Vagina (tissue), 2 donors: Measurements from ENCODE around the gene SERPINH1. TPM values are rescaled to one million over a fixed set of nuclear protein-coding genes. Genes with fewer than 3 reads are reported as not detected.
A peak's percentile ranks its signal among the peaks of the same experiment; 100 is the strongest.

Experiments
- DNase-seq, 2 donors: peaks; one replicate each; pipeline ENCODE4 v3.0.0-alpha.2; 2017; ENCODE audit errors: extremely low spot score in 2 of 2
- H3K27ac ChIP-seq: fragments of 200-600 bp; sonication (generic); one replicate; pipeline ENCODE4 v1.5.1; 2019
- H3K27me3 ChIP-seq: fragments of 200-600 bp; sonication (generic); one replicate; pipeline ENCODE4 v1.5.1; 2019
- H3K36me3 ChIP-seq, 2 donors: fragments of 200-600 bp; sonication (generic); one replicate each; pipeline ENCODE4 v1.5.1; 2017 to 2019
- H3K4me1 ChIP-seq: fragments of 200-600 bp; sonication (generic); one replicate; pipeline ENCODE4 v1.5.1; 2019
- H3K4me3 ChIP-seq, 2 donors: fragments of 200-600 bp; sonication (generic); 1 replicate in 1 of 2; 2 replicates in 1 of 2; pipeline ENCODE4 v1.5.1; 2016 to 2019
- H3K9me3 ChIP-seq: fragments of 200-600 bp; sonication (generic); one replicate; pipeline ENCODE4 v1.5.1; 2019
- POLR2A ChIP-seq, 2 donors: fragments of 450-650 bp; IDR thresholded peaks; one replicate each; pipeline ENCODE4 v1.6.1; 2017; ENCODE audit warnings: antibody characterized with exemption in 2 of 2, mild to moderate bottlenecking in 2 of 2, moderate library complexity in 2 of 2
- POLR2AphosphoS5 ChIP-seq, 2 donors: sonication (generic); formaldehyde crosslinking; IDR thresholded peaks; one replicate each; pipeline ENCODE4 v1.9.0; 2017; ENCODE audit warnings: antibody characterized with exemption in 2 of 2, mild to moderate bottlenecking in 2 of 2, low read depth in 1 of 2; ENCODE audit not compliant: insufficient read depth in 1 of 2
- intact Hi-C: fragments of 100-400 bp; cut with DNase I; formaldehyde crosslinking; loops from one replicate; pipeline ENCODE4 v1.15.1; 2023
- total RNA-seq: library from RNA; depleted of rRNA; stranded (reverse); fragments of >200 nt; gene quantifications from one replicate; pipeline ENCODE4 v1.2.3, GENCODE V29; 2016
- TF ChIP-seq, protein P1 (sequence below), 3 experiments: fragments of 450-650 bp in 2 of 3; fragments of 200-600 bp in 1 of 3; sonication (generic) in 1 of 3; IDR thresholded peaks; one replicate each; pipeline ENCODE4 v1.5.1; 2017 to 2019; ENCODE audit warnings: antibody characterized with exemption in 3 of 3, mild to moderate bottlenecking in 2 of 3, moderate library complexity in 2 of 3

Gene SERPINH1
- total RNA-seq, 1 donor from 2014 or later: 257 TPM

DNA sequence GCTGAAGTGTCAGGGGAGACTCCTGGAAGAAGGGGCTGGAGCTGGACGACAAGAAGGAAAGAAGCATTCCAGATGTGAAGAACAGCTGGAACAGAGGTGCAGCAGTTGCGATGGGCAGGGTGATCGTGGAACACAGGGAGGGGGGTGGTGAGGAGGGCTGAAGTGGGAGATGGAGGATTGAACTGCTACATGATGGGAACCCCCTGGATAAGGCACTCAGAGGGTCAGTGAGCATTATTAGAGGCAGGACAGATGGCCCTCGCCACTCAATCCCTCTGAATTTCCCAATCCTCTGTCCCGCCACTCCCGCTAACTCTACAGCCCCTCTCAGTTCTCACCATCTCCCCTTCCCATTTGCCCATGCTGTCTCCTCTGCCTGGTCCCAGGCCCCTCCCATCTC lies 14.0 kb downstream of the SERPINH1 start:
- Histone ChIP-seq H3K4me3 (no peak overlapping the region), H3K9me3 (no peaks in the 10 kb centered on the region), H3K27ac (peak overlapping the region; percentile 59), H3K36me3 (peaks cover 0 to 23% of the 10 kb centered on the region in 2 donors), H3K4me1 (peaks cover 22% of the 10 kb centered on the region), H3K27me3 (no peaks in the 10 kb centered on the region)
- TF ChIP-seq POLR2A (IDR thresholded peaks at IDR 0.05) (no peak), POLR2AphosphoS5 (IDR thresholded peaks at IDR 0.05; ENCODE audit: insufficient read depth in 1 of 2, low read depth in 1 of 2) (no peak)
- TF ChIP-seq, protein P1, sequence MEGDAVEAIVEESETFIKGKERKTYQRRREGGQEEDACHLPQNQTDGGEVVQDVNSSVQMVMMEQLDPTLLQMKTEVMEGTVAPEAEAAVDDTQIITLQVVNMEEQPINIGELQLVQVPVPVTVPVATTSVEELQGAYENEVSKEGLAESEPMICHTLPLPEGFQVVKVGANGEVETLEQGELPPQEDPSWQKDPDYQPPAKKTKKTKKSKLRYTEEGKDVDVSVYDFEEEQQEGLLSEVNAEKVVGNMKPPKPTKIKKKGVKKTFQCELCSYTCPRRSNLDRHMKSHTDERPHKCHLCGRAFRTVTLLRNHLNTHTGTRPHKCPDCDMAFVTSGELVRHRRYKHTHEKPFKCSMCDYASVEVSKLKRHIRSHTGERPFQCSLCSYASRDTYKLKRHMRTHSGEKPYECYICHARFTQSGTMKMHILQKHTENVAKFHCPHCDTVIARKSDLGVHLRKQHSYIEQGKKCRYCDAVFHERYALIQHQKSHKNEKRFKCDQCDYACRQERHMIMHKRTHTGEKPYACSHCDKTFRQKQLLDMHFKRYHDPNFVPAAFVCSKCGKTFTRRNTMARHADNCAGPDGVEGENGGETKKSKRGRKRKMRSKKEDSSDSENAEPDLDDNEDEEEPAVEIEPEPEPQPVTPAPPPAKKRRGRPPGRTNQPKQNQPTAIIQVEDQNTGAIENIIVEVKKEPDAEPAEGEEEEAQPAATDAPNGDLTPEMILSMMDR (IDR thresholded peaks at IDR 0.05): no peak
- DNase-seq: no peak
- intact Hi-C loops: no loop called here

DNA sequence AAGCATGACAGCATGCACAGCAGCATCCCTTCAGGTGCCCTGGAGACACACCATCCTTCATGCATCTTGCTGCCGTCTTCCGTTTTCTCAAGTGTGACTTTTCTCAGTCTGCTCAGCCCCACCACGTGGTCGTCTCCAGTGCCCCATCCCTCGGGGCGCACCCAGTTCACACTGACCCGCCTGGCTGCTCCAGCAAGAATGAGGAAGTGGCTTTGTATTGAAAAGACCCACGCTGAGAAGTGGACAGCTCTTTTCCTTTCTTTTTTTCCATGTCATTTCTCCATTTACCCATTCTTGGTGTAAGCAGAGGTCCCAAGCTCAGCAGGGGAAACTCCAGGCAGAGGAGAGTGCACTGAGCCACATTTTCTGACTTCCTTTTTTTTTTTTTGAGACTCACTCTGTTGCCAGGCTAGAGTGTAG lies 14.5 kb downstream of the SERPINH1 start:
- Histone ChIP-seq H3K4me1 (peaks cover 22% of the 10 kb centered on the region), H3K27me3 (no peaks in the 10 kb centered on the region), H3K9me3 (no peaks in the 10 kb centered on the region), H3K36me3 (peaks cover 0 to 19% of the 10 kb centered on the region in 2 donors), H3K4me3 (no peak overlapping the region), H3K27ac (peak overlapping the region; percentile 59)
- DNase-seq: no peak
- intact Hi-C loops: no loop called here
- TF ChIP-seq, protein P1 (IDR thresholded peaks at IDR 0.05): no peak
- peak in 1 of 2 donors; percentile 40 for TF ChIP-seq POLR2AphosphoS5 (IDR thresholded peaks at IDR 0.05; ENCODE audit: insufficient read depth in 1 of 2, low read depth in 1 of 2)

DNA sequence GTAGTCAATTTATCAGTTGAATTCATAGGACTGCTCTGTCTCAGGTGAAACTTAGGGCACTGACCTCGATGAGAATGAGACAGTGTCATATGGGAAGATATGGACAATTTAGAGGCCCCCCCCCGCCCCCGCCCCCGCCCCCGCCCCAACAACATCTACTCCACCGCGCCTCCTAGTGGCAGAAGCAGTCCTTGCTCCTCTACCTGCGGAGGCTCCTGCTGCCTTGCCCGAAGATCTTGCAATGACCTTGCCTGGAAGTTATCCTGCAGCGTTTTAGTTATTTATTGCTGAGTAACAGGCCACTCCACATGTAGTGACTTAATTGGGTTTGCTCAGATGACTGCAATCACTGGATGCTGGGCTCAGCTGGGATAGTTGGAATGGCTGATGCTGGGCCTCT lies 15.2 kb downstream of the SERPINH1 start:
- peaks cover 27% of the 10 kb centered on the region for H3K4me1 ChIP-seq
- intact Hi-C loops: no loop called here
- peak overlapping the region; percentile 59 for H3K27ac ChIP-seq
- no peaks in the 10 kb centered on the region for H3K9me3 ChIP-seq
- H3K27me3 ChIP-seq: no peaks in the 10 kb centered on the region
- DNase-seq: no peak
- peaks cover 0 to 12% of the 10 kb centered on the region in 2 donors for H3K36me3 ChIP-seq
- no peak overlapping the region for H3K4me3 ChIP-seq
- TF ChIP-seq POLR2AphosphoS5 (IDR thresholded peaks at IDR 0.05; ENCODE audit: insufficient read depth in 1 of 2, low read depth in 1 of 2): no peak
- TF ChIP-seq, protein P1 (IDR thresholded peaks at IDR 0.05): peak in 1 of 3 experiments; percentile 58

DNA sequence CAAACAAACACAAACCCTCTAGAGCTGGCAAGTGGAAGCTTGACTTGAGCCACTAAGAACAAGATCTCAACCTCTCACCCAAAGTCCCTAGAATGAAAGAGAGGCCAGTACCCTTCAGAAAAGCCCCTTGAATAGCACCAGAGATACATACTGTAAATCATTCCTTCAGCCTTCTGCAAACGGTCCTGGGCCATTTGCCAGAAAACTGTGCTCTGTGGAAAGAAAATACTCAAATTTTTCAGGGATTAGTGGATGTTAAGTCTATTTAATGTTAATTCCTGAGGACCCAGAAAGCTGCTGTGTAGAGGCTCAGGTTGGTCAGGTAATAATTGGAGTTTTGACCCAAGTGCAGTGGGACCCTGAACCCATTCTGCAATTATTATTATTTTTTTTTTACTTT lies 16.9 kb downstream of the SERPINH1 start:
- DNase-seq: no peak
- Histone ChIP-seq H3K9me3 (no peaks in the 10 kb centered on the region), H3K27me3 (no peaks in the 10 kb centered on the region), H3K36me3 (no peaks in the 10 kb centered on the region), H3K4me3 (no peak overlapping the region), H3K4me1 (peaks cover 44% of the 10 kb centered on the region), H3K27ac (no peak overlapping the region)
- TF ChIP-seq POLR2A (IDR thresholded peaks at IDR 0.05): no peak
- TF ChIP-seq POLR2AphosphoS5 (IDR thresholded peaks at IDR 0.05; ENCODE audit: insufficient read depth in 1 of 2, low read depth in 1 of 2): no peak
- TF ChIP-seq, protein P1 (IDR thresholded peaks at IDR 0.05): no peak
- intact Hi-C loops: no loop called here

DNA sequence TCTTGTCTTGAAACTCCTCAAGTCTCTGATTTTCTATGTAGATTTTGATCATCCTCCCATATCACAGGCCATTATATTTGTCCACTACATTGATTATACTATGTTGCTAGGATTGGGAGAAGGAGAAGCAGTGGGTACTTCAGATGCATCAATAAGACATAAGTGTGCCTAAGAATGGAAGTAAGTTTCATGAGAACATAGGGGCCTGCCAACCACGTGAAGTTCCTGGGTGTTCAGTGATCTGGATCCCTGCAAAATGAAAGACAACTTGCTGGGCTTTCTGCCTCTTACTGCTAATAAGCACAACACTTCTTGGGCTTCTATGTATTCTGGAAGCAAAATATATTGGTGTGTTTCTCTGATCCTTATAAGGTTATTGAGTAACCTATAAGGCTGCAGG lies 17.8 kb downstream of the SERPINH1 start:
- Histone ChIP-seq H3K36me3 (no peaks in the 10 kb centered on the region), H3K4me1 (peaks cover 52% of the 10 kb centered on the region), H3K4me3 (no peak overlapping the region), H3K27me3 (no peaks in the 10 kb centered on the region), H3K9me3 (no peaks in the 10 kb centered on the region), H3K27ac (no peak overlapping the region)
- TF ChIP-seq POLR2A (IDR thresholded peaks at IDR 0.05) (no peak), POLR2AphosphoS5 (IDR thresholded peaks at IDR 0.05; ENCODE audit: insufficient read depth in 1 of 2, low read depth in 1 of 2) (no peak)
- TF ChIP-seq, protein P1 (IDR thresholded peaks at IDR 0.05): no peak
- no peak for DNase-seq
- intact Hi-C loops: loop anchor here (5.0 kb wide), 1 partner anchor 33 kb away; no protein-coding TSS in a partner anchor
